ENCODE measurements around the gene PRAC2. TPM values are rescaled to one million over a fixed set of nuclear protein-coding genes. Genes with fewer than 3 reads are reported as not detected.

PRAC2 gene
- polyA plus RNA-seq, 1 donor (not counting 4 experiments of a cell fraction or from before 2014, with no cell fraction given), result not detected

DNA sequence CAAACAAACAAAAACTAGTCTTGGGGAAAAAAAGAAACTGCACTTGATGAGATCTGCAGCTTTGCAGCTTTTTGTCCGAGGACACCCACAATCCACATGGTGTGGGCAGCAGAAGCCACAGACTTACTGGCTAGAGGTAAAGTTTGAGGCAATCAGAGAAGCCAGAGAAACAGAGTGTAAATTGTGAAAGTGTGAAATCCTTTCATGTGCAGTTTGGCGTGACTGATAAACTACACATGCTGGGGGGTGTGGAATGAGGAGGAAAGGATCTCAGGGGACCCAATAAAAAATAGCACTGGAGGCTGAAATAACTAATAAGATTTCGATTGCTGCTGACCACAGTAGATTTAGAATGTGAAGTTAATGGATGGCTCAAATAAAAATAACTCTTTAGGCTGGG is 48.0 kb downstream of the PRAC2 start:
- no peak overlapping the region for H3K27ac ChIP-seq (ENCODE audit: control insufficient read depth, insufficient read depth, low read length)
- no peak overlapping the region for H3K4me2 ChIP-seq (ENCODE audit: control insufficient read depth, extremely low read depth, insufficient read depth, low read depth, low read length)
- no peak for TF ChIP-seq EZH2 (IDR thresholded peaks at IDR 0.05; ENCODE audit: low read length)
- no peak for TF ChIP-seq CTCF (optimal IDR thresholded peaks at IDR 0.05 in 1 of 3, IDR thresholded peaks at IDR 0.05 in 1 of 3, conservative IDR thresholded peaks at IDR 0.05 in 1 of 3; ENCODE audit: extremely low read depth in 1 of 3, insufficient read depth in 2 of 3, low read length in 3 of 3)
- no peak overlapping the region for H3K4me3 ChIP-seq (ENCODE audit: control insufficient read depth in 2 of 3, extremely low read depth in 1 of 3, insufficient read depth in 2 of 3, low read depth in 1 of 3, low read length in 3 of 3)
- FAIRE-seq, result no peak
- no peak overlapping the region for H3K9ac ChIP-seq (ENCODE audit: control insufficient read depth, extremely low read depth, insufficient read depth, low read length)
- no peaks in the 10 kb centered on the region for H3K36me3 ChIP-seq (ENCODE audit: control insufficient read depth in 2 of 2, extremely low read depth in 1 of 2, insufficient read depth in 2 of 2, low read length in 2 of 2)
- no peaks in the 10 kb centered on the region for H3K9me1 ChIP-seq (ENCODE audit: control insufficient read depth, extremely low read depth, insufficient read depth, low read length)
- no peaks in the 10 kb centered on the region for H3K27me3 ChIP-seq (ENCODE audit: control insufficient read depth, extremely low read depth, insufficient read depth, low read length)
- no peaks in the 10 kb centered on the region for H3K9me3 ChIP-seq (ENCODE audit: control insufficient read depth, low read depth, low read length)
- H3K4me1 ChIP-seq (ENCODE audit: control insufficient read depth, extremely low read depth, insufficient read depth, low read length), result no peaks in the 10 kb centered on the region
- no peak overlapping the region for H2AFZ ChIP-seq (ENCODE audit: control insufficient read depth, low read length)
- H3K79me2 ChIP-seq (ENCODE audit: control insufficient read depth, insufficient read depth, low read length), result no peaks in the 10 kb centered on the region
- dilution Hi-C loops (cut with MboI; ENCODE audit: extremely low pct_ligation_motif_present, low sequenced_read_pairs), result loop anchor here (25.0 kb wide), 1 partner anchor 109 kb away; no protein-coding TSS in a partner anchor
- no peak for DNase-seq (ENCODE audit: low read depth, low spot score)
- H4K20me1 ChIP-seq (ENCODE audit: control insufficient read depth, extremely low read depth, insufficient read depth, low read length), result no peaks in the 10 kb centered on the region

DNA sequence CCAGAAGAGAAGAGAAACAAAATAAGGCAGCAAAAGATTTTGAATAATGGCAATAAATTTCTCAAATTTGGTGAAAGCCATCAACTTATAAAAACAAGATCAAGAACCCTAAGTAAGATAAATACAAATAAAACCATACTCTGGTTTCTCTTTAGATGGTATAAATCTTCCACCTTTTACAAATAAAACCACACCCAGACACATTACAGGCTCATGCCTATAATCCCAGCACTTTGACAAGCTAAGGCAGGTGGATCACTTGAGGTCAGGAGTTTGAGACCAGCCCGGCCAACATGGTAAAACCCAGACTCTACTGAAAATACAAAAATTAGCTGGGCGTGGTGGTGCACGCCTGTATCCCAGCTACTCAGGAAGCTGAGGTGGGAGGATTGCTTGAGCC is 50.3 kb downstream of the PRAC2 start:
- TF ChIP-seq CTCF (optimal IDR thresholded peaks at IDR 0.05 in 1 of 3, IDR thresholded peaks at IDR 0.05 in 1 of 3, conservative IDR thresholded peaks at IDR 0.05 in 1 of 3; ENCODE audit: extremely low read depth in 1 of 3, insufficient read depth in 2 of 3, low read length in 3 of 3) (no peak), EZH2 (IDR thresholded peaks at IDR 0.05; ENCODE audit: low read length) (no peak)
- Histone ChIP-seq H3K4me3 (ENCODE audit: control insufficient read depth in 2 of 3, extremely low read depth in 1 of 3, insufficient read depth in 2 of 3, low read depth in 1 of 3, low read length in 3 of 3) (no peak overlapping the region), H3K79me2 (ENCODE audit: control insufficient read depth, insufficient read depth, low read length) (no peaks in the 10 kb centered on the region), H3K4me1 (ENCODE audit: control insufficient read depth, extremely low read depth, insufficient read depth, low read length) (no peaks in the 10 kb centered on the region), H3K36me3 (ENCODE audit: control insufficient read depth in 2 of 2, extremely low read depth in 1 of 2, insufficient read depth in 2 of 2, low read length in 2 of 2) (no peaks in the 10 kb centered on the region), H3K9me3 (ENCODE audit: control insufficient read depth, low read depth, low read length) (no peaks in the 10 kb centered on the region), H3K9ac (ENCODE audit: control insufficient read depth, extremely low read depth, insufficient read depth, low read length) (no peak overlapping the region), H3K27ac (ENCODE audit: control insufficient read depth, insufficient read depth, low read length) (no peak overlapping the region), H3K4me2 (ENCODE audit: control insufficient read depth, extremely low read depth, insufficient read depth, low read depth, low read length) (no peak overlapping the region), H3K9me1 (ENCODE audit: control insufficient read depth, extremely low read depth, insufficient read depth, low read length) (no peaks in the 10 kb centered on the region), H4K20me1 (ENCODE audit: control insufficient read depth, extremely low read depth, insufficient read depth, low read length) (no peaks in the 10 kb centered on the region), H3K27me3 (ENCODE audit: control insufficient read depth, extremely low read depth, insufficient read depth, low read length) (no peaks in the 10 kb centered on the region), H2AFZ (ENCODE audit: control insufficient read depth, low read length) (no peak overlapping the region)
- dilution Hi-C loops (cut with MboI; ENCODE audit: extremely low pct_ligation_motif_present, low sequenced_read_pairs), result loop anchor here (25.0 kb wide), 1 partner anchor 111 kb away; no protein-coding TSS in a partner anchor
- no peak for FAIRE-seq
- DNase-seq (ENCODE audit: low read depth, low spot score), result no peak

Small RNA genes lying within 50 kb of the gene (small RNA-seq; reads per million reads assigned to genes)
- gene AC091179.2 (ENCODE audit: insufficient read length in 3 of 3, low read depth in 3 of 3, low replicate concordance in 1 of 3), result 0 reads per million in 3 experiments
- 0 reads per million in 3 experiments for gene COX6B1P2 (ENCODE audit: insufficient read length in 3 of 3, low read depth in 3 of 3, low replicate concordance in 1 of 3)
- 0 reads per million in 3 experiments for gene MIR3185 (ENCODE audit: insufficient read length in 3 of 3, low read depth in 3 of 3, low replicate concordance in 1 of 3)
- gene RF02132 (ENCODE audit: insufficient read length in 3 of 3, low read depth in 3 of 3, low replicate concordance in 1 of 3), result 0 reads per million in 3 experiments
- gene RF02133 (ENCODE audit: insufficient read length in 3 of 3, low read depth in 3 of 3, low replicate concordance in 1 of 3), result 0 reads per million in 3 experiments
- gene RN7SL125P (ENCODE audit: insufficient read length in 3 of 3, low read depth in 3 of 3, low replicate concordance in 1 of 3), result 0 to 0.33 (median 0) reads per million in 3 experiments

Other genes starting within 250 kb of the PRAC2 start
- not detected in 3 replicates for gene HOXB1, start 192.2 kb upstream of the PRAC2 start, polyA plus RNA-seq
- gene HOXB2, start 178.1 kb upstream of the PRAC2 start, polyA plus RNA-seq, result 3.0 to 5.7 TPM (median 3.8 TPM) in 3 replicates
- gene HOXB4, start 144.8 kb upstream of the PRAC2 start, polyA plus RNA-seq, result 0.46 to 0.89 TPM (median 0.59 TPM) in 3 replicates
- gene HOXB3, start 132.9 kb upstream of the PRAC2 start, polyA plus RNA-seq, result 0.63 to 1.2 TPM (median 1.1 TPM) in 3 replicates
- gene HOXB5, start 129.4 kb upstream of the PRAC2 start, polyA plus RNA-seq, result 0.04 to 0.19 TPM in 2 of 3 replicates, not detected in the other
- 0.62 to 0.77 TPM (median 0.68 TPM) in 3 replicates for gene HOXB6, start 118.2 kb upstream of the PRAC2 start, polyA plus RNA-seq
- 0.68 to 1.2 TPM (median 1.0 TPM) in 3 replicates for gene HOXB7, start 112.2 kb upstream of the PRAC2 start, polyA plus RNA-seq
- not detected in 3 replicates for gene HOXB8, start 107.9 kb upstream of the PRAC2 start, polyA plus RNA-seq
- gene HOXB9, start 96.8 kb upstream of the PRAC2 start, polyA plus RNA-seq, result 0.03 TPM in 1 of 3 replicates, not detected in the others
- not detected in 3 replicates for gene PRAC1, start 667 bp upstream of the PRAC2 start, polyA plus RNA-seq
- not detected in 3 replicates for gene HOXB13, start 5.6 kb downstream of the PRAC2 start, polyA plus RNA-seq
- not detected in 3 replicates for gene TTLL6, start 94.0 kb downstream of the PRAC2 start, polyA plus RNA-seq
- 58.8 to 79.7 TPM (median 76.0 TPM) in 3 replicates for gene CALCOCO2, start 107.8 kb downstream of the PRAC2 start, polyA plus RNA-seq
- 299 to 434 TPM (median 355 TPM) in 3 replicates for gene ATP5MC1, start 169.6 kb downstream of the PRAC2 start, polyA plus RNA-seq
- gene UBE2Z, start 185.2 kb downstream of the PRAC2 start, polyA plus RNA-seq, result 132 to 163 TPM (median 140 TPM) in 3 replicates
- gene SNF8, start 221.7 kb downstream of the PRAC2 start, polyA plus RNA-seq, result 72.4 to 94.9 TPM (median 90.5 TPM) in 3 replicates
- not detected in 3 replicates for gene GIP, start 245.4 kb downstream of the PRAC2 start, polyA plus RNA-seq

All from keratinocyte (primary cell).